ENCODE data around the gene HPCAL1.

- TF ChIP-seq EZH2 (IDR thresholded peaks at IDR 0.05; ENCODE audit: insufficient read depth, poor library complexity, severe bottlenecking) (no peak), EZH2phosphoT487 (IDR thresholded peaks at IDR 0.05; ENCODE audit: insufficient read depth, low read depth) (no peak)
These were observed 54.8 kb downstream of the HPCAL1 start for GRCh38 chr2:10357193-10358169.
